ENCODE measurements around the gene KLHL7. TPM values are rescaled to one million over a fixed set of nuclear protein-coding genes. Genes with fewer than 3 reads are reported as not detected.
"Not testable (repeated sequence)": the region's sequence is repeated elsewhere in the genome, so short reads cannot be mapped to it uniquely, and the experiment has no call there.

KLHL7 gene
- total and polyA plus RNA-seq, 8 donors, result 5.4 to 13.4 (median 9.1) TPM

DNA sequence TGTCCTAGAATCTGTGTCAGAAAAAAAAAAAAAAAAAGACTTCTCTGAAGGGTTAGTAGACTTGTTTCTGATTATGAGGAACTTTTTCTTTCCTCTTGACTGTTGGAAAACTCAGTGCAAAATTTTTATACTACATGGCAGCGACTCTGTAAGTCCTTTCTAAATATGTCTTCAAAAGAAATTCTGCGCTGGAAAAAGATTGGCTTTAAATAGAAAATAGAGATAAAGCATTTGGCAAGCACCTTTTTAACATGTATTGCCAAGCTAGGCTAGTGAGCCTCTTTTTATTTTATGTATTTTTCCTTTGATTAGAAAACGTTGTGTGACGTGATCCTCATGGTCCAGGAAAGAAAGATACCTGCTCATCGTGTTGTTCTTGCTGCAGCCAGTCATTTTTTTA lies 17.9 kb downstream of the KLHL7 start:
- ATAC-seq (no peak), FAIRE-seq (no peak)
- WGBS, 2 donors, result 29 to 35% methylated on average over 5 of the region's 5 CpGs

DNA sequence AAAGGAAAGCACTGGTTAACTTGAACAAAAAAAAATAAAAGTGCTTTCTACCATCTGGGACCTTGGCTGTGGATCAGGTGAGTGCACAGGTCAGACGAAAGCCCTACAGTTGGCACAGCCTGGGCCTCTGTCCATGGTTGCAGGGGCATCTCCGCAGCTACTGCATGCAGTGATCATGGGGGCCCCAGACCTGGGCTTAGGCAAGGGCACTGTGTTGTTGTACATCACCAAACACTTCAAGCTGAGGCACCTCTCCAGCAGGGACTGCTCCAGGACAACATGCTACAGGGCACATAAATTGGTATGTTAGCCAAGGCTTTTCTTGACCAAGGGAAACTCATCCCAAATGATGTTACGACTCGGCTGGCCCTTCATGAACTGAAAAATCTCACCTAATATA lies 23.5 kb downstream of the KLHL7 start:
- no peak overlapping the region for H3K27ac ChIP-seq
- ATAC-seq (no peak), FAIRE-seq (no peak), DNase-seq (no peak)
- H3K9me3 ChIP-seq, result no peaks in the 10 kb centered on the region
- no peak for TF ChIP-seq CTCF (IDR thresholded peaks at IDR 0.05)
- intact Hi-C loops (cut with DNase I), result no loop called here
- no peaks in the 10 kb centered on the region for H3K4me1 ChIP-seq
- no peaks in the 10 kb centered on the region for H3K27me3 ChIP-seq
- 68 to 75% methylated on average over 4 of the region's 4 CpGs for WGBS, 2 donors
- no peak overlapping the region for H3K4me3 ChIP-seq
- H3K36me3 ChIP-seq, result peaks cover 0 to 5% (median 0%) of the 10 kb centered on the region in 3 donors

More for the DNA sequence above, 17.9 kb downstream of the KLHL7 start:
- H3K9me3 ChIP-seq, result no peaks in the 10 kb centered on the region
- H3K27me3 ChIP-seq, result no peaks in the 10 kb centered on the region
- TF ChIP-seq CTCF (IDR thresholded peaks at IDR 0.05), result no peak
- intact Hi-C loops (cut with DNase I), result no loop called here
- H3K36me3 ChIP-seq, result peaks cover 0 to 5% (median 0%) of the 10 kb centered on the region in 3 donors
- peaks cover 0 to 14% (median 3%) of the 10 kb centered on the region in 3 donors for H3K4me1 ChIP-seq
- H3K4me3 ChIP-seq, result no peak overlapping the region
- DNase-seq, result no peak
- no peak overlapping the region for H3K27ac ChIP-seq

GRCh38 chr7:23131799-23132198 lies 26.2 kb downstream of the KLHL7 start:
- H3K9me3 ChIP-seq; H3K4me1 ChIP-seq; H3K36me3 ChIP-seq; DNase-seq; H3K27ac ChIP-seq; ATAC-seq; H3K27me3 ChIP-seq; intact Hi-C loops (cut with DNase I); FAIRE-seq; H3K4me3 ChIP-seq: not testable (repeated sequence)
- 92 to 95% methylated on average over 2 of the region's 2 CpGs for WGBS, 2 donors

GRCh38 chr7:23133797-23134196 lies 28.2 kb downstream of the KLHL7 start:
- ATAC-seq, result no peak
- no peak for TF ChIP-seq CTCF (IDR thresholded peaks at IDR 0.05)
- no peaks in the 10 kb centered on the region for H3K4me1 ChIP-seq
- no peaks in the 10 kb centered on the region for H3K36me3 ChIP-seq
- H3K27ac ChIP-seq, result no peak overlapping the region
- no peak overlapping the region for H3K4me3 ChIP-seq
- intact Hi-C loops (cut with DNase I), result no loop called here
- no peaks in the 10 kb centered on the region for H3K27me3 ChIP-seq
- no peak for DNase-seq
- H3K9me3 ChIP-seq, result no peaks in the 10 kb centered on the region
- no peak for FAIRE-seq

DNA sequence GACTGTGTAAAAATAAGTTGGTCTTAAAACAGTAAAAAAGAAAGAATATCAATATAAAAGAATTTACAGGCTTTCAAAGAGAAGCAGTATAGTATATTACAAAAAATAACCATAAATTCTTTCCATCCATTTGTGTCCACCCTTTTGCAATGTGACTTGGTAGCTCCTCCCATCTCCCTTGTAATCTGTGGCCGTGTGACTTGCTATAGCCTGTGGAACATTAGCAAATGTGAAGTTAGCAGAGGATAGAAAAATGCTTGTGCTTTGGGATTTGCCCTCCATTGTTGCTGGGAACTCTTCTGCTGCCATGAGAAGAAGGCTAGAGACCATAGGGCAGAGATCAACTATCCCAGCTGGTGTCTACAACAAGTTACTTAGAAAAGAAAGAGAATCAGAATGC lies 30.2 kb downstream of the KLHL7 start:
- TF ChIP-seq CTCF (IDR thresholded peaks at IDR 0.05), result no peak
- no peak for ATAC-seq
- no peak for DNase-seq
- Histone ChIP-seq H3K27me3 (no peaks in the 10 kb centered on the region), H3K4me1 (no peaks in the 10 kb centered on the region), H3K27ac (no peak overlapping the region), H3K4me3 (no peak overlapping the region), H3K9me3 (no peaks in the 10 kb centered on the region), H3K36me3 (no peaks in the 10 kb centered on the region)
- 85 to 86% methylated on average over 1 of the region's 1 CpG for WGBS, 2 donors
- intact Hi-C loops (cut with DNase I), result no loop called here
- FAIRE-seq, result no peak

GRCh38 chr7:23136216-23136615 lies 30.6 kb downstream of the KLHL7 start:
- H3K27ac ChIP-seq, result no peak overlapping the region
- intact Hi-C loops (cut with DNase I), result no loop called here
- FAIRE-seq, result no peak
- no peaks in the 10 kb centered on the region for H3K36me3 ChIP-seq
- no peak for TF ChIP-seq CTCF (IDR thresholded peaks at IDR 0.05)
- DNase-seq, result no peak
- ATAC-seq, result no peak
- no peaks in the 10 kb centered on the region for H3K9me3 ChIP-seq
- H3K4me1 ChIP-seq, result no peaks in the 10 kb centered on the region
- H3K27me3 ChIP-seq, result no peaks in the 10 kb centered on the region
- H3K4me3 ChIP-seq, result no peak overlapping the region
- 61 to 70% methylated on average over 1 of the region's 1 CpG for WGBS, 2 donors
